Adrenal gland (tissue), 5 donors: Measurements from ENCODE around the gene ATG101.

Source experiments
- POLR2A ChIP-seq, 2 donors: fragments of 450-650 bp; IDR thresholded peaks; one replicate each; pipeline ENCODE4 v1.6.1; 2017; ENCODE audit warnings: antibody characterized with exemption in 2 of 2, mild to moderate bottlenecking in 2 of 2, moderate library complexity in 1 of 2
- TF ChIP-seq, protein P1 (sequence below), 6 experiments: fragments of 450-650 bp in 4 of 6; fragments of 200-600 bp in 2 of 6; sonication (generic) in 1 of 6; IDR thresholded peaks; 1 replicate in 5 of 6; 2 replicates in 1 of 6; pipeline versions ENCODE4 v1.5.1 to v1.8.0; 2016 to 2021; ENCODE audit warnings: antibody characterized with exemption in 6 of 6, mild to moderate bottlenecking in 2 of 6, moderate library complexity in 1 of 6
- donor health status: DM: no; HTN: no; CAD: no.

DNA sequence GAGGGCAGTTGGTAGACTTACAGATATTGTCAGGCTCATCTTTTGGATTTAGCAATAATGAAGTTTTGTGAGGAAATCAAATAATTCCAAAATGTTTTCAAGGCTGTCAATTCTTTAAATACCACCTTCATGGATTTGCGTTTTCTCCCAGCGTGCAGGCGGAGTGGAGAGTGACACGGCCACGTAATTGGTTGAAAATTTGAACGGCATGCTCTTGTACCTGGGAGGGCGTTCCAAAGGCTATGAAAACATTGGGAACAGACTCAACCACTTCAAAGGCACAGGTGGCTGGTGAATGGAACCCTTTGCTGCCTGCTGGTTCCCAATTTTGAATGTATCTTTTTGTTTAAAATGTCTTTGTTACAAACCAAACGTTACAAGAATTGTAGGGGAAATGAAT lies 22.1 kb downstream of the ATG101 start:
- TF ChIP-seq, protein P1, sequence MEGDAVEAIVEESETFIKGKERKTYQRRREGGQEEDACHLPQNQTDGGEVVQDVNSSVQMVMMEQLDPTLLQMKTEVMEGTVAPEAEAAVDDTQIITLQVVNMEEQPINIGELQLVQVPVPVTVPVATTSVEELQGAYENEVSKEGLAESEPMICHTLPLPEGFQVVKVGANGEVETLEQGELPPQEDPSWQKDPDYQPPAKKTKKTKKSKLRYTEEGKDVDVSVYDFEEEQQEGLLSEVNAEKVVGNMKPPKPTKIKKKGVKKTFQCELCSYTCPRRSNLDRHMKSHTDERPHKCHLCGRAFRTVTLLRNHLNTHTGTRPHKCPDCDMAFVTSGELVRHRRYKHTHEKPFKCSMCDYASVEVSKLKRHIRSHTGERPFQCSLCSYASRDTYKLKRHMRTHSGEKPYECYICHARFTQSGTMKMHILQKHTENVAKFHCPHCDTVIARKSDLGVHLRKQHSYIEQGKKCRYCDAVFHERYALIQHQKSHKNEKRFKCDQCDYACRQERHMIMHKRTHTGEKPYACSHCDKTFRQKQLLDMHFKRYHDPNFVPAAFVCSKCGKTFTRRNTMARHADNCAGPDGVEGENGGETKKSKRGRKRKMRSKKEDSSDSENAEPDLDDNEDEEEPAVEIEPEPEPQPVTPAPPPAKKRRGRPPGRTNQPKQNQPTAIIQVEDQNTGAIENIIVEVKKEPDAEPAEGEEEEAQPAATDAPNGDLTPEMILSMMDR (IDR thresholded peaks at IDR 0.05): no peak
- no peak for TF ChIP-seq POLR2A (IDR thresholded peaks at IDR 0.05)
